Adrenal gland (tissue), 12 donors: ENCODE results near the gene NISCH. TPM values are rescaled to one million over a fixed set of nuclear protein-coding genes. Genes with fewer than 3 reads are reported as not detected.

ENCODE experiments used
- DNase-seq, 7 donors: peaks; one replicate each; pipeline ENCODE4 v3.0.0-alpha.2; 2019 to 2020
- H3K27ac ChIP-seq, 5 donors: fragments of 200-600 bp; sonication (generic) in 4 of 5; 1 replicate in 3 of 5; 2 replicates in 2 of 5; pipeline versions ENCODE4 v1.5.1 to v1.8.0; 2016 to 2020; ENCODE audit warnings: mild to moderate bottlenecking in 1 of 5
- H3K27me3 ChIP-seq: fragments of 200-600 bp; 2 replicates; pipeline ENCODE4 v1.8.0; 2021
- H3K36me3 ChIP-seq, 2 donors: fragments of 200-600 bp; replicated peaks in 1 of 2; 1 replicate in 1 of 2; 2 replicates in 1 of 2; pipeline versions ENCODE4 v1.5.1 to v1.8.0; 2018 to 2022
- H3K4me1 ChIP-seq, 2 donors: fragments of 200-600 bp; replicated peaks in 1 of 2; 1 replicate in 1 of 2; 2 replicates in 1 of 2; pipeline versions ENCODE4 v1.5.1 to v1.8.0; 2018 to 2021
- H3K4me3 ChIP-seq, 4 donors: fragments of 200-600 bp; sonication (generic) in 3 of 4; one replicate each; pipeline ENCODE4 v1.5.1; 2016 to 2018
- H3K9me3 ChIP-seq, 3 donors: fragments of 200-600 bp; sonication (generic) in 1 of 3; replicated peaks in 1 of 3; 1 replicate in 2 of 3; 2 replicates in 1 of 3; pipeline versions ENCODE4 v1.5.1 to v1.8.0; 2016 to 2021
- CTCF ChIP-seq, 6 experiments: fragments of 450-650 bp in 4 of 6; fragments of 200-600 bp in 2 of 6; sonication (generic) in 1 of 6; IDR thresholded peaks; 1 replicate in 5 of 6; 2 replicates in 1 of 6; pipeline versions ENCODE4 v1.5.1 to v1.8.0; 2016 to 2021; ENCODE audit warnings: antibody characterized with exemption in 6 of 6, mild to moderate bottlenecking in 2 of 6, moderate library complexity in 1 of 6
- POLR2A ChIP-seq, 2 donors: fragments of 450-650 bp; IDR thresholded peaks; one replicate each; pipeline ENCODE4 v1.6.1; 2017; ENCODE audit warnings: antibody characterized with exemption in 2 of 2, mild to moderate bottlenecking in 2 of 2, moderate library complexity in 1 of 2
- WGBS, 4 donors: extraction: QIAGEN DNeasy Blood & Tissue Kit in 2 of 4; methylation state at CpG; one replicate each; pipeline versions ENCODE4 v1.1.5 to v1.1.7; 2013 to 2017; 5-methylcytosine and 5-hydroxymethylcytosine counted together
- intact Hi-C, 2 donors: fragments of 100-400 bp; cut with DNase I; formaldehyde crosslinking; loops; one replicate each; pipeline versions ENCODE4 v1.14.1 to v1.15.0; 2022 to 2023
- polyA plus RNA-seq, 3 donors: library from polyadenylated mRNA; stranded (reverse); fragments of 200-250 nt in 2 of 3; fragments of 350-450 nt in 1 of 3; fragmentation: Illumina TruSeq in 1 of 3; extraction: RNeasy Lipid Tissue Mini Kit (QIAGEN cat#74804) in 1 of 3; gene quantifications; one replicate each; pipeline ENCODE4 v1.2.3, GENCODE V29; 2013 to 2014
- total RNA-seq, 9 donors: library from RNA; depleted of rRNA in 4 of 9; stranded (reverse); fragments of >200 nt in 4 of 9; fragments of 120-200 nt in 1 of 9; fragmentation: NEBNext Ultra II Directional in 1 of 9; extraction: Animal tissue kit (Norgen Biotek cat#: 25700) in 1 of 9; gene quantifications; one replicate each; pipeline versions ENCODE4 v1.1.0 to v1.2.4, GENCODE V29; 2013 to 2023
- donor health status: healthy with polysubstance abuse.
- donor health status: Bipolar disorder and iron deficiency.
- donor health status: DM: yes; HTN: yes; CAD: no.
- donor health status: DM: no; HTN: no; CAD: no.
- donor health status: DM: no; HTN: no; CAD: no.
- donor health status: DM: yes; HTN: yes; CAD: no.

The NISCH gene
- total and polyA plus RNA-seq, 12 donors, result 39.4 to 186 (median 100) TPM

GRCh38 chr3:52434491-52435115, 20.8 kb upstream of the NISCH start:
- no peaks in the 10 kb centered on the region for H3K9me3 ChIP-seq
- H3K36me3 ChIP-seq, result no peaks in the 10 kb centered on the region
- H3K27ac ChIP-seq, result peak overlapping the region in 1 of 5 donors; percentile 6
- peaks cover 5 to 6% of the 10 kb centered on the region in 2 donors for H3K4me1 ChIP-seq
- DNase-seq, result peak in 1 of 7 donors; percentile 10
- intact Hi-C loops, result no loop called here
- TF ChIP-seq POLR2A (IDR thresholded peaks at IDR 0.05), result no peak
- no peak for TF ChIP-seq CTCF (IDR thresholded peaks at IDR 0.05)
- WGBS, 4 donors, result 91 to 99% (median 95%) methylated on average over 7 to 9 of the region's 9 CpGs
- H3K4me3 ChIP-seq, result no peak overlapping the region
- no peaks in the 10 kb centered on the region for H3K27me3 ChIP-seq

GRCh38 chr3:52435246-52436101, 19.9 kb upstream of the NISCH start:
- Histone ChIP-seq H3K36me3 (no peaks in the 10 kb centered on the region), H3K27ac (peak overlapping the region in 1 of 5 donors; percentile 6), H3K4me3 (no peak overlapping the region), H3K9me3 (no peaks in the 10 kb centered on the region), H3K4me1 (peaks cover 5 to 6% of the 10 kb centered on the region in 2 donors), H3K27me3 (no peaks in the 10 kb centered on the region)
- intact Hi-C loops, result no loop called here
- DNase-seq, result peak in 1 of 7 donors; percentile 14
- no peak for TF ChIP-seq POLR2A (IDR thresholded peaks at IDR 0.05)
- no peak for TF ChIP-seq CTCF (IDR thresholded peaks at IDR 0.05)
- 90 to 97% (median 91%) methylated on average over 5 to 32 of the region's 32 CpGs for WGBS, 4 donors

- no peaks in the 10 kb centered on the region for H3K9me3 ChIP-seq
- no peaks in the 10 kb centered on the region for H3K36me3 ChIP-seq
- no peak for TF ChIP-seq POLR2A (IDR thresholded peaks at IDR 0.05)
- TF ChIP-seq CTCF (IDR thresholded peaks at IDR 0.05), result no peak
- peak in 1 of 7 donors; percentile 11 for DNase-seq
- WGBS, 4 donors, result 67 to 100% (median 85%) methylated on average over 2 to 13 of the region's 13 CpGs
- no peak overlapping the region for H3K27ac ChIP-seq
- H3K4me3 ChIP-seq, result no peak overlapping the region
- H3K27me3 ChIP-seq, result no peaks in the 10 kb centered on the region
- intact Hi-C loops, result no loop called here
- H3K4me1 ChIP-seq, result peaks cover 5 to 6% of the 10 kb centered on the region in 2 donors
These were observed 18.8 kb upstream of the NISCH start for GRCh38 chr3:52436500-52437149.
